Fibroblast of mammary gland (primary cell): ENCODE results near the gene SLC2A14.
A peak's percentile ranks its signal among the peaks of the same experiment; 100 is the strongest.
"Not testable (repeated sequence)": the region's sequence is repeated elsewhere in the genome, so short reads cannot be mapped to it uniquely, and the experiment has no call there.

Experiments used
- DNase-seq: peaks from one replicate; pipeline ENCODE4 v3.0.0-alpha.2; 2010; ENCODE audit warnings: low read depth
- H3K4me3 ChIP-seq: 2 replicates; pipeline ENCODE4 v1.5.1; 2011; ENCODE audit warnings: low read depth, mild to moderate bottlenecking, low read length, moderate library complexity; ENCODE audit not compliant: control insufficient read depth
- TF ChIP-seq, protein P1 (sequence below): conservative IDR thresholded peaks from 2 replicates; pipeline ENCODE4 v1.5.1; 2011; ENCODE audit warnings: low read depth, low read length, inconsistent platforms; ENCODE audit not compliant: control insufficient read depth, insufficient read depth

Gene SLC2A14

DNA sequence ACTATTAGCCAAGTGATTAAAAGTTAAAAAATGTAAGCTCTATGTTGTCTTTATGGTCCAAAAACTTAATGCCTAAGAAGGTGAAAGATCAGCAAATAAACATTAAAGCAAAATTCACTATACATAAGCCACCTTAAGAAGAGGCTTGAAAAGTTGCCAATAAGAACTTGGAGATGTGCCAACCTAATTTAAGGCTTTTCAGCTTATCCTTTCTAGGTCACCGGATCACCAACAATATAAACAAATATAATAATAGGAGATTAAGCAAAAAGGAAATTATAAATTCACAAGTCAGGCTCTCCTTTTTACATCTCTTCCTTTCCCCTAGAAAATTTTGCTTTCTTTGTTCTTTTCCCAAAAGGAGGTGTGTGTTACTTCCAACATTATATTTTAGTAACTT lies 32.4 kb upstream of the SLC2A14 start:
- no peak overlapping the region for H3K4me3 ChIP-seq
- TF ChIP-seq, protein P1, sequence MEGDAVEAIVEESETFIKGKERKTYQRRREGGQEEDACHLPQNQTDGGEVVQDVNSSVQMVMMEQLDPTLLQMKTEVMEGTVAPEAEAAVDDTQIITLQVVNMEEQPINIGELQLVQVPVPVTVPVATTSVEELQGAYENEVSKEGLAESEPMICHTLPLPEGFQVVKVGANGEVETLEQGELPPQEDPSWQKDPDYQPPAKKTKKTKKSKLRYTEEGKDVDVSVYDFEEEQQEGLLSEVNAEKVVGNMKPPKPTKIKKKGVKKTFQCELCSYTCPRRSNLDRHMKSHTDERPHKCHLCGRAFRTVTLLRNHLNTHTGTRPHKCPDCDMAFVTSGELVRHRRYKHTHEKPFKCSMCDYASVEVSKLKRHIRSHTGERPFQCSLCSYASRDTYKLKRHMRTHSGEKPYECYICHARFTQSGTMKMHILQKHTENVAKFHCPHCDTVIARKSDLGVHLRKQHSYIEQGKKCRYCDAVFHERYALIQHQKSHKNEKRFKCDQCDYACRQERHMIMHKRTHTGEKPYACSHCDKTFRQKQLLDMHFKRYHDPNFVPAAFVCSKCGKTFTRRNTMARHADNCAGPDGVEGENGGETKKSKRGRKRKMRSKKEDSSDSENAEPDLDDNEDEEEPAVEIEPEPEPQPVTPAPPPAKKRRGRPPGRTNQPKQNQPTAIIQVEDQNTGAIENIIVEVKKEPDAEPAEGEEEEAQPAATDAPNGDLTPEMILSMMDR, result no peak
- DNase-seq, result peak; percentile 31

DNA sequence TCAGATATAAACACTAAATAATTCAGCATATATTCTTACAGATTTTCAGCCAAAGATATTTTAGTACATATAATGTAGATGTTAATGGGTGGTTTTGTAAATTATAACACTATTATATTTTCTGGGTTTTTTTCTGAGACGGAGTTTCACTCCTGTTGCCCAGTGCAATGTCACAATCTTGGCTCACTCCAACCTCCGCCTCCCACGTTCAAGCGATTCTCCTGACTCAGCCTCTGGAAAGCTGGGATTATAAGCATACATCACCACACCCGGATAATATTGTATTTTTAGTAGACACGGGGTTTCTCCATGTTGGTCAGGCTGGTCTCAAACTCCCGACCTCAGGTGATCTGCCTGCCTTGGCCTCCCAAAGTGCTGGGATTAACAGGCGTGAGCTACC lies 29.7 kb upstream of the SLC2A14 start:
- DNase-seq, result peak; percentile 74
- not testable (repeated sequence) for H3K4me3 ChIP-seq

DNA sequence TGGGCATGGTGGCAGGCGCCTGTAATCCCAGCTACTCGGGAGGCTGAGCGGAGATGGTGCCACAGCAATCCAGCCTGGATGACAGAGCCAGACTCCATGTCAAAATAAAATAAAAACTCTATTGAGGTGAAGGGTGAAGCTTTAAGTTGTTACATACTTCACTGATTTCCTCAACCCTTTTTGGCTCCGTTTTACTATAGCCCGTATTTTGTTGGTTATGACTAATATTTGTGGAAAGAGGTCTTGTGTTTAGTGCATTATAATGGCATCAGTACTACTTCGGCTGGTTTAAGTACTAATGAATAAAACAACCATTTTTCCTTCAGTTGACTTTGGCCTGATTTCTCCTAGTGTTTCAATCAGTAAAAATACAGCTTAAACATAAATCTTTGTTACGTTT lies 27.0 kb upstream of the SLC2A14 start:
- H3K4me3 ChIP-seq, result no peak overlapping the region
- peak; percentile 89 for DNase-seq
- TF ChIP-seq, protein P1, result no peak

DNA sequence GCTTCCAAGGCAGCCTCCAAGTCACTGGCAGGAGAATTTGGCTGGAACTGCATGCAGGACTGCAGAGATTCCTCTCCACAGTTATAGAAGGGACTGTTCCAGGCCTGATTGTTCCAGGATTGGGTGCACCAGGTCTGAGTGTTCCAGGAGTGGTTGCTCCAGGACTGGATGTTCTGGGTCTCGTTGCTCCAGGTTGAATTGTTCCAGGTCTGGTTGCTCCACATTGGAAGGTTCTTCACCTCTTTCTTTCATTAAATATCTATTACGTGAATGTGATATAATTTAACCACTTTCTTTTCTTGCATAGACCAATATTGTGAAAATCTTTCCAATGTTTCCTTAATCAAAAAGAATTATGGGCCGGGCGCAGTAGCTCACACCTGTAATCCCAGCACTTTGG lies 24.0 kb upstream of the SLC2A14 start:
- not testable (repeated sequence) for DNase-seq, H3K4me3 ChIP-seq

DNA sequence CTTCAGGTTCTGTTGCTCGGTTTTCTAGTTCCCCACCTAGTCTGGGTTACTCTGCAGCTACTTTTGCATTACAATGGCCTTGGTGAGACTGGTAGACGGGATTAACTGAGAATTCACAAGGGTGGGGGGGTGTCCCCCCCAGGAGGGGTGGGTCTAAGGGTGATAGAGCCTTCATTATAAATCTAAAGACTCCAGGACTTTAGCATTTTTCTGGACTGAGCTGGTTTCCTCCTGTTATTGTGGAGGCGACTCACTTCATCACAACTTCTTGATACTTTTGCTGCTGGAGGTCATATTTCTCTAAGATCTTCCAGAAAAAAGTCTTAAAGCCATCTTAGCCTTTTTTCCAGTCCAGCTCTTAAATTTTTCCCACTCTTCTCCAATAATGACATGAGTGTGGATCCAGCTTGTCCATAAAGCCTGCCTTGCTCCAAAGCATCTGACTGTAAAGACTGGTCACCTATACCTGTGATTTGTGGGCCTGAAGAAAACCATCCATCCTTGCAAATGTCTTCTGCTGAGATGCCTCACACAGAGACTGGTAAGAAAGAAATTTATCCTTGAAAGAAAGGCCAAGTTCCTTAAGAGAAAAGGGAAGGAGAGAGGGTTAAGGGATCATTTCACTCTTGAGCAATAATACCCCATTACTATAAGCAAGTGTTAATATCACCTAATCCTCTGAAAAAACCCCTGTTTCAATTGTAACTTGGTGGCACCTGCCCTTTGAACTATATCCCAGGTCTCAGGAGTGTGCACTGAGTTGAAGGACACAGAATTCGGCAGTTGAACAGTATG lies 19.7 kb upstream of the SLC2A14 start:
- no peak for DNase-seq
- no peak overlapping the region for H3K4me3 ChIP-seq
- TF ChIP-seq, protein P1, result no peak

DNA sequence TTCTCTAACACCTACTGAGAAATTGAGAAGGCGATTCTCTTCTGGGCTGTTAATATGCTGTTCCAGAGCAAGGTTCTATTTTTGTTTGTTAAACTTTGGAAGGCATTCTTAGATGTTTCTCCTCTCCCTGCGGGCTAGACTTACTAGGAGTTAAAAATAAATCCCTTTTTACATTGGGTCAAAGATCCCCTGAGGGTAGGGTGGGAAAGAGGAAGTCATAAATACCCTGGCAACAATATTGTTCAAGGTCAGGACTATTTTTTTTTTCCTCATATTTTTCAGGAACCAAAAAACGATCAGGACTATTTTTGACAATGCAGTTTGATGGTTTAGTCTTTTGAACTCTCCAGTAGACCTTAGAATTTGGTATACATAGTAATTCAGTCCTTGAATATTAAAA lies 12.0 kb upstream of the SLC2A14 start:
- no peak overlapping the region for H3K4me3 ChIP-seq
- TF ChIP-seq, protein P1, result no peak
- DNase-seq, result no peak

DNA sequence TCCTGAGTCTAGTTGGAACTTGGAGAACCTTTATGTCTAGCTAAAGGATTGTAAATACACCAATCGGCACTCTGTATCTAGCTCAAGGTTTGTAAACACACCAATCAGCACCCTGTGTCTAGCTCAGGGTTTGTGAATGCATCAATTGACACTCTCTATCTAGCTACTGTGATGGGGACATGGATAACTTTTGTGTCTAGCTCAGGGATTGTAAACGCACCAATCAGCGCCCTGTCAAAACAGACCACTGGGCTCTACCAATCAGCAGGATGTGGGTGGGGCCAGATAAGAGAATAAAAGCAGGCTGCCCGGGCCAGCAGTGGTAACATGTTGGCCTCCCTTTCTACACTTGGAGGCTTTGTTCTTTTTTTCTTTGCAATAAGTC lies 9.0 kb upstream of the SLC2A14 start:
- not testable (repeated sequence) for H3K4me3 ChIP-seq, DNase-seq

DNA sequence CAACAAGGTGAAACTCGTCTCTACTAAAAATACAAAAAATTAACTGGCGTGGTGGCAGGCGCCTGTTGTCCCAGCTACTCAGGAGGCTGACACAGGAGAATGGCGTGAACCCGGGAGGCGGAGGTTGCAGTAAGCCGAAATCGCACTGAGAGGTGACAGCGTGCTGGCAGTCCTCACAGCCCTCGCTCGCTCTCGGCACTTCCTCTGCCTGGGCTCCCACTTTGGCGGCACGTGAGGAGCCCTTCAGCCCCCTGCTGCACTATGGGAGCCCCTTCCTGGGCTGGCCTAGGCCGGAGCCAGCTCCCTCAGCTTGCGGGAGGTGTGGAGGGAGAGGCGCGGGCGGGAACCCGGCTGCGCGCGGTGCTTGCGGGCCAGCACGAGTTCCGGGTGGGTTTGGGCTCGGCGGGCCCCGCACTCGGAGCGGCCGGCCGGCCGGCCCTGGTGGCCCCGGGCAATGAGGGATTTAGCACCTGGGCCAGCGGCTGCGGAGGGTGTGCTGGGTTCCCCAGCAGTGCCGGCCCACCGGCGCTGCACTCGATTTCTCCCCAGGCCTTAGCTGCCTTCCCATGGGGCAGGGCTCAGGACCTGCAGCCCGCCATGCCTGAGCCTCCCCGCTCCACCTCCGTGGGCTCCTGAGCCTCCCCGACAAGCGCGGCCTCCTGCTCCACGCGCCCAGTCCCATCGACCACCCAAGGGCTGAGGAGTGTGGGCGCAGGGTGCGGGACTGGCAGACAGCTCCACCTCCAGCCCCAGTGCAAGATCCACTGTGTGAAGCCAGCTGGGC lies 8.4 kb upstream of the SLC2A14 start:
- H3K4me3 ChIP-seq, DNase-seq: not testable (repeated sequence)

DNA sequence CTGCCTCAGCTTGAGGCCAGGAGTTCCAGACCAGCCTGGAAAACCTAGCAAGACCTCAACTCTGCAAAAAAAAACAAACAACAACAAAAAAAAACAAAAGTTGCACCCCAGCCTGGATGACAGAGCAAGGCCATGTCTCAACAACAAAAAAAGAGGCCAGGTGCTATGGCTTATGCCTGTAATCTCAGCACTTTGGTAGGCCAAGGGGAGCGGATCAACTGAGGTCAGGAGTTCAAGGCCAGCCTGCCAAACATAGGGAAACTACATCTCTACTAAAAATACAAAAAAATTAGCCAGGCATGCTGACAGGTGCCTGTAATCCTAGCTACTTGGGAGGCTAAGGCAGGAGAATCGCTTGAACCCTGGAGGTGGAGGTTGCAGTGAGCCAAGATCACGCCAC lies 6.5 kb upstream of the SLC2A14 start:
- DNase-seq, result no peak
- TF ChIP-seq, protein P1, result no peak
- no peak overlapping the region for H3K4me3 ChIP-seq
